NOMO-1 treated with DMSO at 0.1 percent for 48 hours (cell line): ENCODE data around the gene ALDH3B1.

Experiments used
- DNase-seq: peaks from one replicate; lab custom pipeline; 2025; ENCODE audit not compliant: unreplicated experiment; lab: John Stamatoyannopoulos, UW

ALDH3B1 gene

GRCh38 chr11:68043349-68044144, 33.4 kb downstream of the ALDH3B1 start:
- DNase-seq = no peak

GRCh38 chr11:68044145-68044813, 34.2 kb downstream of the ALDH3B1 start:
- DNase-seq = no peak

GRCh38 chr11:68044898-68045351, 34.8 kb downstream of the ALDH3B1 start:
- DNase-seq = no peak

- DNase-seq = no peak
Observed at GRCh38 chr11:68047437-68048290, 37.5 kb downstream of the ALDH3B1 start.

GRCh38 chr11:68048681-68049508, 38.8 kb downstream of the ALDH3B1 start:
- DNase-seq = no peak

- no peak for DNase-seq
Observed at GRCh38 chr11:68049509-68050370, 39.6 kb downstream of the ALDH3B1 start.

- DNase-seq = no peak
Observed at GRCh38 chr11:68050371-68050841, 40.3 kb downstream of the ALDH3B1 start.

- no peak for DNase-seq
Observed at GRCh38 chr11:68051191-68052136, 41.3 kb downstream of the ALDH3B1 start.

GRCh38 chr11:68052137-68052873, 42.2 kb downstream of the ALDH3B1 start:
- DNase-seq = no peak

- DNase-seq = no peak
Observed at GRCh38 chr11:68053117-68053516, 43.0 kb downstream of the ALDH3B1 start.

- no peak for DNase-seq
Observed at GRCh38 chr11:68053981-68054812, 44.1 kb downstream of the ALDH3B1 start.

GRCh38 chr11:68056317-68057285, 46.5 kb downstream of the ALDH3B1 start:
- DNase-seq = no peak

GRCh38 chr11:68057807-68058206, 47.7 kb downstream of the ALDH3B1 start:
- no peak for DNase-seq

GRCh38 chr11:68061508-68061907, 51.4 kb downstream of the ALDH3B1 start:
- no peak for DNase-seq

- no peak for DNase-seq
Observed at GRCh38 chr11:68064926-68065325, 54.8 kb downstream of the ALDH3B1 start.

- DNase-seq = no peak
Observed at GRCh38 chr11:68065841-68066240, 55.7 kb downstream of the ALDH3B1 start.
